Ishikawa (cell line): Measurements from ENCODE around the gene HBA2.

Experiments
- CEBPB ChIP-seq: IDR thresholded peaks from 2 replicates; pipeline ENCODE4 v1.6.1; 2012
- CREB1 ChIP-seq: IDR thresholded peaks from 2 replicates; pipeline ENCODE4 v1.6.1; 2012; ENCODE audit warnings: low read depth
- EGR1 ChIP-seq: IDR thresholded peaks from 2 replicates; pipeline ENCODE4 v1.6.1; 2012
- EP300 ChIP-seq: IDR thresholded peaks from 2 replicates; pipeline ENCODE4 v1.6.1; 2012; ENCODE audit warnings: borderline replicate concordance
- RAD21 ChIP-seq: IDR thresholded peaks from 2 replicates; pipeline ENCODE4 v1.6.1; 2012; ENCODE audit warnings: low read depth
- TEAD4 ChIP-seq: IDR thresholded peaks from 2 replicates; pipeline ENCODE4 v1.6.1; 2012
- YY1 ChIP-seq: IDR thresholded peaks from 2 replicates; pipeline ENCODE4 v1.6.1; 2012; ENCODE audit warnings: low read depth
- ZBTB7A ChIP-seq: IDR thresholded peaks from 2 replicates; pipeline ENCODE4 v1.6.1; 2012; ENCODE audit warnings: low read depth
- TF ChIP-seq, protein P1 (sequence below): IDR thresholded peaks from 2 replicates; pipeline ENCODE4 v1.6.1; 2012
- TF ChIP-seq, protein P2 (sequence below): IDR thresholded peaks from 2 replicates; pipeline ENCODE4 v1.6.1; 2012
- TF ChIP-seq, protein P3 (sequence below): IDR thresholded peaks from 2 replicates; pipeline ENCODE4 v1.6.1; 2012; ENCODE audit warnings: low read depth, mild to moderate bottlenecking

DNA sequence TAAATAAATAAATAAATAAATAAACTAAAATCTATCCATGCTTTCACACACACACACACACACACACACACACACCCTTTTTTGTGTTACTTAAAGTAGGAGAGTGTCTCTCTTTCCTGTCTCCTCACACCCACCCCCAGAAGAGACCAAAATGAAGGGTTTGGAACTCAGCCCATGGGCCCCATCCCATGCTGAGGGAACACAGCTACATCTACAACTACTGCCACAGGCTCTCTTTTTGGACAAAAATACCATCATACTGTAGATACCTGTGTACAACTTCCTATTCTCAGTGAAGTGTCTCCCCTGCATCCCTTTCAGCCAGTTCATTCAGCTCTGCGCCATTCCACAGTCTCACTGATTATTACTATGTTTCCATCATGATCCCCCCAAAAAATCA, 1.9 kb upstream of the HBA2 start:
- TF ChIP-seq YY1 (no peak), EGR1 (no peak), EP300 (no peak), CREB1 (no peak), ZBTB7A (no peak), TEAD4 (no peak), RAD21 (no peak), CEBPB (no peak)
- TF ChIP-seq, protein P1, sequence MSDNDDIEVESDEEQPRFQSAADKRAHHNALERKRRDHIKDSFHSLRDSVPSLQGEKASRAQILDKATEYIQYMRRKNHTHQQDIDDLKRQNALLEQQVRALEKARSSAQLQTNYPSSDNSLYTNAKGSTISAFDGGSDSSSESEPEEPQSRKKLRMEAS, result no peak
- TF ChIP-seq, protein P2, sequence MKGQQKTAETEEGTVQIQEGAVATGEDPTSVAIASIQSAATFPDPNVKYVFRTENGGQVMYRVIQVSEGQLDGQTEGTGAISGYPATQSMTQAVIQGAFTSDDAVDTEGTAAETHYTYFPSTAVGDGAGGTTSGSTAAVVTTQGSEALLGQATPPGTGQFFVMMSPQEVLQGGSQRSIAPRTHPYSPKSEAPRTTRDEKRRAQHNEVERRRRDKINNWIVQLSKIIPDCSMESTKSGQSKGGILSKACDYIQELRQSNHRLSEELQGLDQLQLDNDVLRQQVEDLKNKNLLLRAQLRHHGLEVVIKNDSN, result no peak
- TF ChIP-seq, protein P3, sequence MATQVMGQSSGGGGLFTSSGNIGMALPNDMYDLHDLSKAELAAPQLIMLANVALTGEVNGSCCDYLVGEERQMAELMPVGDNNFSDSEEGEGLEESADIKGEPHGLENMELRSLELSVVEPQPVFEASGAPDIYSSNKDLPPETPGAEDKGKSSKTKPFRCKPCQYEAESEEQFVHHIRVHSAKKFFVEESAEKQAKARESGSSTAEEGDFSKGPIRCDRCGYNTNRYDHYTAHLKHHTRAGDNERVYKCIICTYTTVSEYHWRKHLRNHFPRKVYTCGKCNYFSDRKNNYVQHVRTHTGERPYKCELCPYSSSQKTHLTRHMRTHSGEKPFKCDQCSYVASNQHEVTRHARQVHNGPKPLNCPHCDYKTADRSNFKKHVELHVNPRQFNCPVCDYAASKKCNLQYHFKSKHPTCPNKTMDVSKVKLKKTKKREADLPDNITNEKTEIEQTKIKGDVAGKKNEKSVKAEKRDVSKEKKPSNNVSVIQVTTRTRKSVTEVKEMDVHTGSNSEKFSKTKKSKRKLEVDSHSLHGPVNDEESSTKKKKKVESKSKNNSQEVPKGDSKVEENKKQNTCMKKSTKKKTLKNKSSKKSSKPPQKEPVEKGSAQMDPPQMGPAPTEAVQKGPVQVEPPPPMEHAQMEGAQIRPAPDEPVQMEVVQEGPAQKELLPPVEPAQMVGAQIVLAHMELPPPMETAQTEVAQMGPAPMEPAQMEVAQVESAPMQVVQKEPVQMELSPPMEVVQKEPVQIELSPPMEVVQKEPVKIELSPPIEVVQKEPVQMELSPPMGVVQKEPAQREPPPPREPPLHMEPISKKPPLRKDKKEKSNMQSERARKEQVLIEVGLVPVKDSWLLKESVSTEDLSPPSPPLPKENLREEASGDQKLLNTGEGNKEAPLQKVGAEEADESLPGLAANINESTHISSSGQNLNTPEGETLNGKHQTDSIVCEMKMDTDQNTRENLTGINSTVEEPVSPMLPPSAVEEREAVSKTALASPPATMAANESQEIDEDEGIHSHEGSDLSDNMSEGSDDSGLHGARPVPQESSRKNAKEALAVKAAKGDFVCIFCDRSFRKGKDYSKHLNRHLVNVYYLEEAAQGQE, result no peak
